K562 (cell line): Measurements from ENCODE around the gene COL9A3. TPM values are rescaled to one million over a fixed set of nuclear protein-coding genes. Genes with fewer than 3 reads are reported as not detected.

Source experiments
- ATAC-seq: fragments of 200-7000 bp; cut with Tn5 transposase; 3 replicates; pipeline ENCODE4 v1.9.1; 2020; ENCODE audit warnings: moderate library complexity
- BruUV-seq: library from RNA; stranded (reverse); fragments of 400-500 nt; replicated peaks from 2 replicates; lab custom pipeline; 2021; lab: Mats Ljungman, UMichigan
- CTCF ChIA-PET: fragments of 300-600 bp; formaldehyde crosslinking; extraction: SDS; loops from one replicate; lab custom pipeline; 2021; ENCODE audit warnings: low intra/inter-chr PET ratio; lab: Yijun Ruan, JAX
- POLR2A ChIA-PET: fragments of 300-600, 350-650 bp; sonication (Branson Sonifier 250); formaldehyde crosslinking; extraction: SDS; loops from one replicate; lab custom pipeline; 2021; ENCODE audit warnings: antibody characterized with exemption, inconsistent platforms; lab: Yijun Ruan, JAX
- DNase-seq, 4 experiments: peaks; one replicate each; pipeline versions ENCODE4 v3.0.0 to v3.0.0-alpha.2; 2011 to 2018; ENCODE audit warnings: low spot score in 3 of 4, mixed read lengths in 3 of 4; ENCODE audit errors: extremely low read depth in 1 of 4
- FAIRE-seq: peaks from 2 replicates; lab custom pipeline; 2011; peaks lifted over from hg19 to GRCh38; lab: Jason Lieb, UNC
- H2AFZ ChIP-seq: 2 replicates; pipeline ENCODE4 v1.6.0; 2011; ENCODE audit warnings: low read depth, low read length, control low read depth, inconsistent platforms
- H3K27ac ChIP-seq: fragments of 200-600 bp; 3 replicates; pipeline ENCODE4 v1.8.0; 2011; ENCODE audit warnings: low read depth, mild to moderate bottlenecking, control low read depth, inconsistent platforms, low read length, moderate library complexity, mixed read lengths; ENCODE audit errors: extremely low read depth
- H3K27me3 ChIP-seq, 2 experiments: fragments of 300-600 bp in 1 of 2; 2 replicates in 1 of 2; 3 replicates in 1 of 2; pipeline versions ENCODE4 v1.6.0 to v1.8.0; 2011; ENCODE audit warnings: inconsistent platforms in 2 of 2, low read length in 2 of 2, mild to moderate bottlenecking in 1 of 2, mixed read lengths in 1 of 2, moderate library complexity in 1 of 2; ENCODE audit not compliant: control insufficient read depth in 2 of 2, insufficient read depth in 2 of 2
- H3K36me3 ChIP-seq: fragments of 300-600 bp; 3 replicates; pipeline ENCODE4 v1.8.0; 2011; ENCODE audit warnings: mild to moderate bottlenecking, low read length, inconsistent platforms; ENCODE audit not compliant: control insufficient read depth, insufficient read depth
- H3K4me1 ChIP-seq, 2 experiments: fragments of 200-600 bp in 1 of 2; replicated peaks in 1 of 2; 2 replicates in 1 of 2; 3 replicates in 1 of 2; pipeline versions ENCODE4 v1.5.1 to v1.8.0; 2011; ENCODE audit warnings: inconsistent platforms in 2 of 2, low read length in 2 of 2, mild to moderate bottlenecking in 1 of 2, mixed read lengths in 1 of 2, moderate library complexity in 1 of 2; ENCODE audit not compliant: control insufficient read depth in 2 of 2, insufficient read depth in 2 of 2
- H3K4me2 ChIP-seq: 2 replicates; pipeline ENCODE4 v1.6.1; 2011; ENCODE audit warnings: low read length, control low read depth, inconsistent platforms, mixed read lengths; ENCODE audit not compliant: insufficient read depth
- H3K4me3 ChIP-seq: fragments of 200-600 bp; sonication (generic), shearing (Covaris generic); 2 replicates; pipeline ENCODE4 v1.5.1; 2016; ENCODE audit warnings: control low read depth, inconsistent platforms
- H3K79me2 ChIP-seq: fragments of 200-600 bp; 3 replicates; pipeline ENCODE4 v1.8.0; 2011; ENCODE audit warnings: low read length, inconsistent platforms; ENCODE audit not compliant: control insufficient read depth, insufficient read depth
- H3K9ac ChIP-seq, 2 experiments: 2 replicates each; pipeline versions ENCODE4 v1.6.0 to v1.6.1; 2011; ENCODE audit warnings: low read depth in 2 of 2, low read length in 2 of 2, control low read depth in 1 of 2, inconsistent platforms in 1 of 2, mild to moderate bottlenecking in 1 of 2, mixed read lengths in 1 of 2; ENCODE audit not compliant: insufficient read depth in 1 of 2
- H3K9me1 ChIP-seq: one replicate; pipeline ENCODE4 v1.6.0; 2011; ENCODE audit warnings: inconsistent platforms, mild to moderate bottlenecking, low read length, moderate library complexity; ENCODE audit not compliant: control insufficient read depth, insufficient read depth
- H3K9me3 ChIP-seq: replicated peaks from 2 replicates; pipeline ENCODE4 v1.5.1; 2011; ENCODE audit warnings: low read depth, low read length, inconsistent platforms; ENCODE audit not compliant: control insufficient read depth, insufficient read depth
- H4K20me1 ChIP-seq: replicated peaks from 2 replicates; pipeline ENCODE4 v1.6.1; 2011; ENCODE audit warnings: low read length, inconsistent platforms, mixed read lengths; ENCODE audit not compliant: control insufficient read depth, insufficient read depth
- CBX8 ChIP-seq: fragments of 200-600 bp; sonication (generic); IDR thresholded peaks from 2 replicates; pipeline ENCODE4 v1.6.1; 2012; ENCODE audit warnings: borderline replicate concordance, mixed run types, low read depth, mild to moderate bottlenecking, moderate library complexity, mixed read lengths, low read length, control low read depth, inconsistent platforms; ENCODE audit not compliant: poor library complexity, severe bottlenecking; ENCODE audit errors: extremely low read depth
- CREM ChIP-seq: IDR thresholded peaks from 2 replicates; pipeline ENCODE4 v1.6.1; 2014; ENCODE audit warnings: antibody characterized with exemption, low read depth
- CTBP1 ChIP-seq: fragments of 450-650 bp; IDR thresholded peaks from 2 replicates; pipeline ENCODE4 v1.6.1; 2016; ENCODE audit warnings: borderline replicate concordance
- CXXC5 ChIP-seq: fragments of 250-450 bp; sonication (Bioruptor Pico); IDR thresholded peaks from 2 replicates; pipeline ENCODE4 v1.8.0; 2022; ENCODE audit warnings: inconsistent platforms, mild to moderate bottlenecking, moderate library complexity
- ELF1 ChIP-seq: fragments of 200-800 bp; sonication (Bioruptor generic); IDR thresholded peaks from 2 replicates; pipeline ENCODE4 v1.6.1; 2016; ENCODE audit warnings: missing genetic modification characterization, missing compliant biosample characterization
- GATA2 ChIP-seq: sonication (generic); formaldehyde crosslinking; IDR thresholded peaks from 2 replicates; pipeline ENCODE4 v1.4.0; 2020; ENCODE audit warnings: mild to moderate bottlenecking, missing genetic modification reagents
- GATAD2A ChIP-seq: fragments of 450-650 bp; IDR thresholded peaks from 2 replicates; pipeline ENCODE4 v1.6.1; 2017
- HDAC1 ChIP-seq, 2 experiments: fragments of 450-650 bp; IDR thresholded peaks; 2 replicates each; pipeline ENCODE4 v1.6.1; 2016 to 2017; ENCODE audit warnings: inconsistent platforms in 1 of 2, mild to moderate bottlenecking in 1 of 2, moderate library complexity in 1 of 2
- HIVEP1 ChIP-seq: fragments of 250-450 bp; sonication (Bioruptor Pico); IDR thresholded peaks from 2 replicates; pipeline ENCODE4 v1.4.0; 2020; ENCODE audit warnings: mild to moderate bottlenecking
- HSF4 ChIP-seq: fragments of 250-450 bp; sonication (Bioruptor Pico); IDR thresholded peaks from 2 replicates; pipeline ENCODE4 v2.1.2; 2022; ENCODE audit warnings: mild to moderate bottlenecking, moderate library complexity, borderline replicate concordance
- IRF2 ChIP-seq: sonication (generic); formaldehyde crosslinking; IDR thresholded peaks from 2 replicates; pipeline ENCODE4 v1.8.1; 2022; ENCODE audit warnings: mild to moderate bottlenecking, missing genetic modification reagents
- KAT7 ChIP-seq: sonication (generic); formaldehyde crosslinking; IDR thresholded peaks from 2 replicates; pipeline ENCODE4 v1.8.0; 2022; ENCODE audit warnings: missing genetic modification reagents, mild to moderate bottlenecking, borderline replicate concordance
- MXI1 ChIP-seq: IDR thresholded peaks from 2 replicates; pipeline ENCODE4 v1.6.1; 2011; ENCODE audit warnings: low read depth, mild to moderate bottlenecking, improper control_type of control experiment, low read length
- MYC ChIP-seq, 2 experiments: fragments of 250-450 bp in 1 of 2; sonication (Bioruptor Pico) in 1 of 2; IDR thresholded peaks; 2 replicates each; pipeline versions ENCODE4 v1.5.1 to v1.6.1; 2012 to 2021; ENCODE audit warnings: low read depth in 2 of 2, borderline replicate concordance in 1 of 2, improper control_type of control experiment in 1 of 2, low read length in 1 of 2, mild to moderate bottlenecking in 1 of 2, moderate library complexity in 1 of 2
- RHOXF2B ChIP-seq: fragments of 250-450 bp; sonication (Bioruptor Pico); conservative IDR thresholded peaks from 2 replicates; pipeline ENCODE4 v1.5.1; 2021
- ZFX ChIP-seq: sonication (generic); formaldehyde crosslinking; IDR thresholded peaks from 2 replicates; pipeline ENCODE4 v1.8.0; 2022; ENCODE audit warnings: mild to moderate bottlenecking, missing genetic modification reagents, moderate library complexity
- ZKSCAN3 ChIP-seq: fragments of 250-450 bp; sonication (Bioruptor Pico); IDR thresholded peaks from 2 replicates; pipeline ENCODE4 v1.4.0; 2020
- ZNF23 ChIP-seq: fragments of 250-450 bp; sonication (Bioruptor Pico); IDR thresholded peaks from 2 replicates; pipeline ENCODE4 v1.4.0; 2020; ENCODE audit warnings: mild to moderate bottlenecking
- ZNF263 ChIP-seq: sonication (generic); formaldehyde crosslinking; IDR thresholded peaks from 2 replicates; pipeline ENCODE4 v1.8.0; 2022; ENCODE audit warnings: mild to moderate bottlenecking, missing genetic modification reagents, borderline replicate concordance
- ZNF561 ChIP-seq: fragments of 450-650 bp; formaldehyde crosslinking; conservative IDR thresholded peaks from 2 replicates; pipeline ENCODE4 v1.4.0; 2020; ENCODE audit warnings: mild to moderate bottlenecking, moderate library complexity
- ZNF695 ChIP-seq: fragments of 450-650 bp; formaldehyde crosslinking; IDR thresholded peaks from 2 replicates; pipeline ENCODE4 v1.4.0; 2020; ENCODE audit warnings: mild to moderate bottlenecking, moderate library complexity
- WGBS: fragments of 100-300 bp; shearing (Covaris generic); methylation state at CpG from one replicate; pipeline ENCODE4 v1.1.6; 2016; ENCODE audit warnings: low coverage, mixed read lengths; ENCODE audit not compliant: insufficient coverage; ENCODE audit errors: missing lambda C conversion rate; 5-methylcytosine and 5-hydroxymethylcytosine counted together
- in situ Hi-C: fragments of 300-500 bp; cut with MboI; formaldehyde crosslinking; loops from 4 replicates; pipeline ENCODE4 v1.15.0; 2018; ENCODE audit warnings: inconsistent platforms, mixed read lengths
- intact Hi-C: fragments of 100-400 bp; cut with micrococcal nuclease; formaldehyde crosslinking; loops from 2 replicates; pipeline ENCODE4 v1.14.2; 2022
- polyA plus RNA-seq, 8 experiments: library from polyadenylated mRNA; depleted of rRNA in 4 of 8; stranded (reverse) in 5 of 8; unstranded in 3 of 8; fragments of >200 nt; fragmentation: Nextera tagmentation in 2 of 8; fragmentation: Illumina TruSeq in 1 of 8; extraction: Ambion mirVana in 2 of 8; extraction: Trizol in 1 of 8; gene quantifications; 2 replicates each; pipeline versions ENCODE4 v1.2.1 to v1.2.3, GENCODE V29; 2011 to 2014; ENCODE audit warnings: inconsistent platforms in 1 of 8, missing spikeins in 1 of 8
- total RNA-seq, 7 experiments: library from RNA; depleted of rRNA in 6 of 7; stranded (reverse); fragments of >200 nt in 6 of 7; fragmentation: Illumina TruSeq in 2 of 7; extraction: Trizol in 2 of 7; gene quantifications; 2 replicates each; pipeline versions ENCODE4 v1.2.1 to v1.2.3, GENCODE V29; 2011 to 2021; ENCODE audit warnings: low replicate concordance in 1 of 7
- TF ChIP-seq, protein P1 (sequence below): fragments of 200-800 bp; sonication (Bioruptor generic); IDR thresholded peaks from 2 replicates; pipeline ENCODE4 v1.6.1; 2017; ENCODE audit warnings: missing genetic modification characterization, missing compliant biosample characterization

COL9A3 gene
- total and polyA plus RNA-seq, 9 of the 15 experiments (the other 6 are each of a cell fraction or from before 2014, with no cell fraction given) = 0.14 to 3.6 (median 0.88) TPM; not detected in 1

DNA sequence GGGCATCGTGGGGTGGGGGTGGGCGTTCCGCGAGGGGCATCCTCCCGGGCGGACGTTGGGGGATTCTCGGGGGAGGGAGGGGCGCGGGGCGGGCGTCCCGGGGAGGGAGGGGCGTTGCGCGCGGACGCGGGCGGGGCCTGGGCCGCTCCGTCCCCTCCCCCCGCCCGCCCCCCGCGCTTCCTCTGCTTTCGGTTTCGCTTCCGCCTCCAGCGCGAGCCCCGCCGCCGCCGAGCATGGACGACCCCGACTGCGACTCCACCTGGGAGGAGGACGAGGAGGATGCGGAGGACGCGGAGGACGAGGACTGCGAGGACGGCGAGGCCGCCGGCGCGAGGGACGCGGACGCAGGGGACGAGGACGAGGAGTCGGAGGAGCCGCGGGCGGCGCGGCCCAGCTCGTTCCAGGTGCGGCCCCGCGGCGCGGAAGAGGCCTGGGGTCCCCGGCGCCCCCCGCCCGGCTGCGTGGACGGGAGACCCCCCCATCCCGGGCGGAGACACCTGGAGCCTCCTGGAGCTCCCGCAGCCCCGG lies 12.2 kb upstream of the COL9A3 start, which contains the start of gene OGFR:
Gene OGFR, plus strand, starts transcription at position 209 of the 528 bp plus-strand sequence. Its CDS starts 25 bp downstream, at position 234.
- ATAC-seq = peak; percentile 52
- H3K27me3 ChIP-seq = no peaks in the 10 kb centered on the region
- peaks cover 25% of the 10 kb centered on the region for H3K79me2 ChIP-seq
- FAIRE-seq = no peak
- H3K4me3 ChIP-seq = peak within 1 kb of the TSS; percentile 93
- peaks cover 11 to 50% of the 10 kb centered on the region in 2 experiments for H3K4me1 ChIP-seq
- peak within 1 kb of the TSS; percentile 81 to 98 for H3K9ac ChIP-seq
- no peaks in the 10 kb centered on the region for H3K9me1 ChIP-seq
- peak; percentile 76 to 91 (median 90) for DNase-seq
- peaks cover 4% of the 10 kb centered on the region for H4K20me1 ChIP-seq
- intact Hi-C loops = loop anchor here (5.0 kb wide), 2 partner anchors 137 to 182 kb away; no protein-coding TSS in a partner anchor
- ChIA-PET POLR2A (interaction anchor here (0.6 to 0.7 kb wide), 2 partner anchors 11 to 50 kb away, joined by 3 read pairs; no protein-coding TSS in a partner anchor), CTCF (interaction anchor here (0.6 kb wide), 1 partner anchor 136 kb away, joined by 3 read pairs; no protein-coding TSS in a partner anchor)
- H3K9me3 ChIP-seq = no peaks in the 10 kb centered on the region
- H3K36me3 ChIP-seq = peaks cover 47% of the 10 kb centered on the region; the same call in 2 of the 3 replicates
- in situ Hi-C loops = loop anchor here (10.0 kb wide), 1 partner anchor 310 kb away; no protein-coding TSS in a partner anchor
- under 1% methylated on average over 18 of the region's 77 CpGs for WGBS
- peak within 1 kb of the TSS; percentile 93 for H3K4me2 ChIP-seq
- no TSS peak for BruUV-seq
- H3K27ac ChIP-seq = peak within 1 kb of the TSS; percentile 84; the same call in 2 of the 3 replicates
- H2AFZ ChIP-seq = peak within 1 kb of the TSS; percentile 88
- peak; percentile 68 for TF ChIP-seq ELF1
- 0 out of 2 replicates have a peak, but pooled peaks have one; percentile 56 for TF ChIP-seq GATAD2A
- 0 out of 2 replicates have a peak, but pooled peaks have one; percentile 40 for TF ChIP-seq KAT7 (CRISPR knock-in tag)
- TF ChIP-seq ZFX (CRISPR knock-in tag) = peak; percentile 33; the same call in 1 of the 2 replicates
- no peak for TF ChIP-seq CBX8
- peak; percentile 99 for TF ChIP-seq IRF2 (CRISPR knock-in tag)
- no peak for TF ChIP-seq GATA2 (CRISPR knock-in tag)
- no peak for TF ChIP-seq MYC (IDR thresholded peaks at IDR 0.05; ENCODE audit: low read depth, low read length)
- TF ChIP-seq MYC (CRISPR knock-in tag; IDR thresholded peaks at IDR 0.05; ENCODE audit: borderline replicate concordance, low read depth) = no peak
- TF ChIP-seq HDAC1 (IDR thresholded peaks at IDR 0.05) = peak in 1 of 2 experiments; percentile 84; a peak in 2 of 4 replicates
- TF ChIP-seq ZKSCAN3 (CRISPR knock-in tag) = no peak
- no peak for TF ChIP-seq RHOXF2B (CRISPR knock-in tag)
- TF ChIP-seq HIVEP1 (CRISPR knock-in tag) = no peak
- TF ChIP-seq HSF4 (CRISPR knock-in tag) = no peak
- 0 out of 2 replicates have a peak, but pooled peaks have one; percentile 55 for TF ChIP-seq MXI1
- TF ChIP-seq ZNF695 = no peak
- TF ChIP-seq ZNF263 (CRISPR knock-in tag) = peak; percentile 92
- TF ChIP-seq, protein P1, sequence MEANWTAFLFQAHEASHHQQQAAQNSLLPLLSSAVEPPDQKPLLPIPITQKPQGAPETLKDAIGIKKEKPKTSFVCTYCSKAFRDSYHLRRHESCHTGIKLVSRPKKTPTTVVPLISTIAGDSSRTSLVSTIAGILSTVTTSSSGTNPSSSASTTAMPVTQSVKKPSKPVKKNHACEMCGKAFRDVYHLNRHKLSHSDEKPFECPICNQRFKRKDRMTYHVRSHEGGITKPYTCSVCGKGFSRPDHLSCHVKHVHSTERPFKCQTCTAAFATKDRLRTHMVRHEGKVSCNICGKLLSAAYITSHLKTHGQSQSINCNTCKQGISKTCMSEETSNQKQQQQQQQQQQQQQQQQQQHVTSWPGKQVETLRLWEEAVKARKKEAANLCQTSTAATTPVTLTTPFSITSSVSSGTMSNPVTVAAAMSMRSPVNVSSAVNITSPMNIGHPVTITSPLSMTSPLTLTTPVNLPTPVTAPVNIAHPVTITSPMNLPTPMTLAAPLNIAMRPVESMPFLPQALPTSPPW (CRISPR knock-in tag) = peak; percentile 92
- no peak for TF ChIP-seq CTBP1
- peak; percentile 30; the same call in 1 of the 2 replicates for TF ChIP-seq CXXC5 (CRISPR knock-in tag)
- peak; percentile 36; the same call in 1 of the 2 replicates for TF ChIP-seq CREM
- TF ChIP-seq ZNF23 = no peak
- TF ChIP-seq ZNF561 (CRISPR knock-in tag) = no peak
